HG02943 (cell line): ENCODE measurements around the gene RBM3.

Experiments
- ATAC-seq: cut with Tn5 transposase; IDR thresholded peaks from one replicate; pipeline ENCODE4 v1.9.1; 2021; ENCODE audit warnings: mild to moderate bottlenecking, low read depth, moderate library complexity; ENCODE audit not compliant: unreplicated experiment

RBM3 gene

GRCh38 chrX:48613502-48614160 is 39.3 kb downstream of the RBM3 start:
- no peak for ATAC-seq

GRCh38 chrX:48616576-48616975 is 42.3 kb downstream of the RBM3 start:
- no peak for ATAC-seq

- ATAC-seq, result no peak
These were observed 43.5 kb downstream of the RBM3 start for GRCh38 chrX:48617542-48618340.

- ATAC-seq, result no peak
These were observed 52.4 kb downstream of the RBM3 start for GRCh38 chrX:48626401-48627298.
